GM19372 (cell line): ENCODE data around the gene SLC25A11.

ENCODE experiments used
- ATAC-seq: cut with Tn5 transposase; IDR thresholded peaks from one replicate; pipeline ENCODE4 v1.9.1; 2021; ENCODE audit warnings: mild to moderate bottlenecking, low read depth, moderate library complexity; ENCODE audit not compliant: unreplicated experiment

The SLC25A11 gene, protein sequence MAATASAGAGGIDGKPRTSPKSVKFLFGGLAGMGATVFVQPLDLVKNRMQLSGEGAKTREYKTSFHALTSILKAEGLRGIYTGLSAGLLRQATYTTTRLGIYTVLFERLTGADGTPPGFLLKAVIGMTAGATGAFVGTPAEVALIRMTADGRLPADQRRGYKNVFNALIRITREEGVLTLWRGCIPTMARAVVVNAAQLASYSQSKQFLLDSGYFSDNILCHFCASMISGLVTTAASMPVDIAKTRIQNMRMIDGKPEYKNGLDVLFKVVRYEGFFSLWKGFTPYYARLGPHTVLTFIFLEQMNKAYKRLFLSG

DNA sequence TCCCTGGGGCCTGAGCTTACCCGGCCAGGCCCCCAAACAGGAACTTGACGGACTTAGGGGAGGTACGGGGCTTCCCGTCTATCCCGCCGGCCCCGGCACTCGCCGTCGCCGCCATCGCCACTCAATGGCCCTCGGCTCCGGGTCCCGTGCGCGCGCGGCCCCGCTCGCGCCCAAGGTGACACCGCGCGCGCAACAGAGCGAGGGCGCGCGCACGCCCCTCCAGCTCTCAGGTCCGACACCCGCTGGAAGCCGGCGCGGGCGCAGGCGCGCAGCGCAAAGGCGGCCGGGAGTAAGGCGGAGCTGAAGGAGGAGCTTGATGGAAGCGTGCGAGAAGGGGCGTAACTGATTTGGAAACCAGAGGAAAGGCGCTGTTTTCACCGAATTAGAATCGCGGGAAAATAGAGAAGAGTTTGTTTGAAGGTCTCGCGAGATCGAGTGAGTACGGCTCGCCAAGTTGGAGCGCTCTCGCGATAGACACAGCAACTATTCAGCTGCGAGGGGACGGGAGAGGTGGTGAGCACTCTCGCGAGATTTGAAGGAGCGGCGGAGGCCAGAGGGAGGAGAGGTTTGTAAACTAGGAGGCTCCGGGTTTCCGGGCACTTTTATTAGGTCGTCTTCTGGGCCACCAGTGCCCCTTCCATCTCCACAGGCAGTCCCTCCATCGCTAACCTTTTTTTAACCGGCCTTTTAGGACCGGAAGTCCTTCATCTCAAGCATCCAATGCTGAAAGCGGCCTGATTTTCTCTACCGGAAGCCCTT lies at the start of gene SLC25A11, which contains the start of gene RNF167:
Gene SLC25A11, minus strand, starts transcription at position 251 of the 759 bp plus-strand sequence. Its CDS starts 136 bp downstream, at position 115.
Gene RNF167, plus strand, starts transcription at position 473 of the 759 bp plus-strand sequence. CDS start 642 bp downstream, outside the sequence.
- ATAC-seq, result peak; percentile 85

DNA sequence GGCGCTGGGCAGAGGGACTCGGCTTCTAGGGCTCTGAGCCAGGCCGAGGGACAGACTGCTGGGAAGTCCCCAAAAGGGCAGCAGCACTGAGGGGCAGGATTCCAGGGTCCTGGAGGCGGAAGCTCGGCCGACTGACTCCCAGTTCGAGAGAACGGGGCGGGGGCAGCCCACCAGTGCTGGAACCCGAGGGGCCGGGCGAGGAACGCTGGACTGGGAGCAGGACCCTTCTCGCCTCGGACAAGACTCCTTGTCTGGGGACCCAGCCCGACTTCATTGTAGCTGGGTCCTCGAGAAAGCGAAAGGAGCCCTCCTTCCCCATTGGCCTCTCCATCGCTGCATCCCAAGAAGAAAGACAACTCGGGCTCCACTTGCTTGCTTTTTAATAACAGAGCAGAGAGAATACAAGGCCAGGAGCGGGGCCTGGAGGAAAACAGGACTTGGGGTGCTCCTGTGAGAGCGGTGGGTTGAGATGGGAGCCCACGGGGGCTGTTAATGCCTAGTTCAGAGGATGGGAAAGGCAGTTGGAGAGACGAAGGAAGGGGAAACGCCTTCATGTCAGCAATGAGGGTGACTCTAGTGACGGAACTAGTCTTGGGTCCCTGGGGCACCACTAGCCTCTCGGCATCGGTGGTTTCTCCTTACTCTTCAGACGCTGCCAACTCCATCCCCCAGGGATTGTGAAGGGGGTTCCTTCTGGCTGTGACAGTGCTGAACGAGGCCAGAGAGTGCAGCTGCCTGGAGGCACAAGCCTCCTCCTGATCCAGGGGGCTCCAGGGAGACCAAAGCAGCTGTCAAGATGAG lies 48.1 kb upstream of the SLC25A11 start:
- peak; percentile 9 for ATAC-seq

DNA sequence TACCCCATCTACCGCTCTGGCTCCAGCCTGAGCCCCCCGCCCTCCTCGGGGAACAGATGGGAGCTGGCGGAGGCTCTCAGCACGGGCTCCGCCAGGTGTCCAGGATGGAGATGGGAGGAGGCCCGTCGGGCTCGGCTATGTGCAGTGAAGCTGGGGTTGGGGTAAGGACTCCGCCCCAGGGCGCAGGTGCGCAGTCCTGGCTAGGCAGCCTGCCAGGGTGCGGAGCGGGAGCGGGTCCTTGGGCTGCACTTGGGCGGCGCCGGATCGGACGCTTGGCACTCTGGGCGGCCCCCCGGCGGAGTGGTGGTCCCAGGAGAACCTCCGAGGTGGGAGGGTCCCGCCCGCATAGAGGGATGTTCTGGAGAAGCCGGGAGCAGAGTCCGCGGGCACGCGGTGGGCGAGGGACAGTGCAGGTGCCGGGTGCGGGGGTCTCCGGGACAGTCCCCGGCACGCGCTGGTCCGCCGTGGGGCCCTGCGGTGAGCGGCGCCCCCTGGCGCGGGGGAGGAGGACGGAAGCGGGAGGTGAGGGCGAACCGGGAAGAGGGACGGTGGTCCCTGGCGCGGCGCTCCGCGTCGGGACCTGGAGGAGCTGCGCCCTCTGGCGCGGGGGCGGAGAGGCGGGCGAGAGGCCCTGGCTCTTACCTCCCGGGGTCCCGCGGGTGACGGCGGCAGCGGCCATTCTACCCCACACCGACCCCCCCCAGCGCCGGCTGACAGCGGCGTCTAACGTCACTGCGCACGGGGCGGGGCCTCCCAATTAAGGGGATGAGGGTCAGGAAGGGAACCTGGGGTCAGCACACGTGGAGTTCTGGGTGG lies 47.3 kb upstream of the SLC25A11 start, which contains the start of gene CAMTA2:
Gene CAMTA2, minus strand, starts transcription at position 725 of the 816 bp plus-strand sequence. CDS start 1,453 bp downstream, outside the sequence.
- ATAC-seq, result peak; percentile 70

DNA sequence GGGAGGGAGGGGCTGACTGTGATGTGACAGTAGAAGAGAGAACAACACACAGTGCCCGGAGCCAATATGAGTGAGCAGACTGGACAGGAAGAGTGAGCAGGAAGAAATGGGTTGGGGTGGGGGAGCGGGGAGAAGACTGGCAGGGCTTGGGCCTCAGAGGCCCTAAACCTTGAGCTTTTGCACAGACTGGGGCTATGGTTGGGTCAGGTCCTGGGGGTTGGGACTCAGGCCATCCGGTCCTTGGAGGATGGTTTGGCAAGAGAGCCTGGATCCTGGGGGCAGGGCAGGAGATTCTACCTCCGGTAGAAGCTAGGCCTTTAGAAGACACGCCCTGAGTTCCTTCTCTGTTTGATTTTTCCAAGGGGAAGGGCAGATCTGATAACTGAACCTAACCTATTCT lies 46.6 kb upstream of the SLC25A11 start:
- ATAC-seq, result no peak

DNA sequence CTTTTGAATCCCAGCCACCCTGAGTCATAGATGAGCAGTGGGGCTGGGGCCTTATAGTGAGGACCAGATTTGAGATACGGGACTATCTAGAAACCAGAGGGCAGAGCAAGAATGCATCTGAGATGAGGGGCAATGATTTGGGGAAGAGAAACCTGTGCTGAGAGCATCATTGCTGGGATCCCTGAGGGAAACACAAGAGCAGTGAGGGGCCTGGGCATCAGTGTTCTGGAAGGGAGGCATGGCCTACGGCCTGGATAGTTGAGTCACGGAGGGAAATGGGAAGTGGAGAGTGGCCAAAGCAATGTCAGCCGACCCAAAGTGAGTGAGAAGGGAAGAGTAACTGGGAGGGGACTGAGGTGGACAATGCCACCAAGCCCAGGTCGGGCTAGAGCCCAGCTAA lies 42.5 kb upstream of the SLC25A11 start:
- no peak for ATAC-seq

DNA sequence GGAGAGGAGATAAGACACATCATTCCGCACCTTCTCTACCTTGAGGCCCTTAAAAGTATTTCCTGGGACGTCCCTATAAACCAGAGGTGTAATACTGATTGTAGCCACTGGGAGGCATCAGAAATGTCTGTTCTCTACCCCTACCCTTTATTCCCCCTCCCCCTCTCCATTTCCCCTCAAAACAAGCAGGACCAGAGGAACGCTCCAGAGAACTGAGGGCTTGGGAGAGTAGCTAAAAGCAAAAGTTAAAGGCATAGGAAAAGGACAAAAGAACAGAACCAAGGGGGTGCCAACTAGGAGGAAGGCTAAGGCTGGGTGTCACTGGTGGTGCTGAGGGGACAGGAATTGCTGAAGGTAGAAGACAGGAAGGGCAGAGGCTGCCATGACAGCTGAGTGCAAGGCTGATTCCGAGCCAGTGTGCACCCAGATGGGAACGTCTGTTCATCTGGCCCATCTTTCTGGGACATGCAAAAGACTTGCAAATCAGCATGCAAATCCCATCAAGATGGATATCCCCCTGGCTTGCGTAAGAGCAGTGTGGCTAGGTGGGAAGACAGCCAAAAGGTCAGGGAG lies 40.9 kb upstream of the SLC25A11 start:
- no peak for ATAC-seq

DNA sequence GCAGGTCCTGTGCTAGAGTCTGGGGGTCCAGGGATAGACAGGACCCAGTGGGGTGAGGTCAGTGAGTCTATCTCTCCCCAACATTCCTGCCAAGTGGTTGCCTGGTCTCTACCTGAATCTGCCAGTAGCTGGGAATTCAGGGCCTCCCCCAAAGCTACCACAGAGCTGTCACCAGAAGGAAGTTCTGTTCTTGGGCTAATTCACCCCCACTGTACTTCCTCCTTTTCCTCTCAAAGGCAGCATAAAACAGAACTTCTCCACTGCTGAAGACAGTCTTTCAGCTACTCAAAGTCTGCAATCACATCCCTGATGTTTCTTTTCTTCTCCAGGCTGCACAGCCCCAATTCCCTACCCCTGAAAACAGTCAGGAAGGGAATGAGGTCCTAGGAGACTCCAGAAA lies 38.9 kb upstream of the SLC25A11 start:
- ATAC-seq, result no peak

DNA sequence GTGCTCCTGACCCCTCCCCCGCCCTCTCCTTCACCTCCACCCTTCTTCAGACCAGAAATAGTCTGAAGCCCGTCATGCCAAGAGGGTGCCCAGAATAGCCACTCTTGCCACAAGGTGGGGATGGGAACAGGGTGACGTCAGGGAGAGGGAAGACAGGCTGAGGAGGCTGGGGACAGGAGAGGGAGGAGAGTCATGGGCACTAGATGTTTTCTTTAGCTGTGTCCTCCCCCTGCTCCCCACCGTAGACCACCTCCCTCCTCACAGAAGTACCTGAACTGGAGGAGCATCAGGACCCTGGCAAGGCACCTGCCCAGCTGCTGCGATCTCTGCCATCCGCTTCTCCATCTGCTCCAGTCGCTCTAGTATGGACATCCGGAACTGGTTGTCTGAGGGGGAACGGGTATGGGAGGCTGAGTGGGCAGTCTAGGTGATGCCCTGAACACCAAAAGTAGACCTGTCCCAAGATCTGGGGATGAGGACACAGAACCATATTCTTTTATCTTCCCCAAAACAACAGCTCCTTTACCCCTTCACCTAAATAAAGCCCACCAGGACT lies 34.3 kb upstream of the SLC25A11 start:
- no peak for ATAC-seq

DNA sequence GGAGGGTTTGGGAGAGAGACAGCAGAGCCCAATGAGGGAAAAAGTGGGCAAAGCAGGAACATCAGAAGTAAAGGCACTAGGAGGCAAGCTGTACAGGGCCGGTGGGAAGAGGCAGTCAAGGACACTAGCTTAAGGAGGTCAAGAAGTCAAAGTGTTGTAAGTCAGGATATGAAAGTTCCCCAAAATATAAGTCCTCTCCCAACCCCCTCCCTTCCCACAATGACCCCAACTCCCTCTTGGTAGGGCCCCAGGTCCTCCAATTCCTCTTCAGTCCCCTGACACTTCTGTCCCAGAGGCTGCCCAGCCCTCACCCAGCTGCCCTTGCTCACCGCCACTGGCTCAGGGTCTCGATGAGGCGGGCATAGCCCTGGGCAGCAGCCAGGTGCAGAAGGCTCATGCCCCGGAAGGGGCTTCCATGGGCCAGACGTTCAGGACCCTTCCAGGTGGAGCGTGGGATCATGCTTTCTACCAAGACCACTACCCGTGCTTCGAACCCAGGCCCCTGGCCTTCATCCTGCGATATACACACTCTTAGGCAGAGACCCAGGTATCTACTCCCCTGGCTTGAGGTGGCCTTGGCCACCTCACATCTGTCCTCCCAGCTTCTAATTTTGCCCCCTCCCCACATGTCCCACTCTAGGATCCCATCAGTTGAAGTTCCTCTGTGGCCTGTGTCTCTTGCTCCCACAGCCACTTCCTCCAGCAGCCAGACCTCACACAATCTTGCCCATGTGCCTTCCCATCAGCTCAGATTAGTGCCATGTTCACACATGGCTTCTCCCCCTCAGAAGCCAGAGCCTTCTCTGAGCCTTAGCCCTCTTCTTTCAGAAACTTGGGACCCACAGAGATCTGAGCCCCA lies 33.6 kb upstream of the SLC25A11 start:
- ATAC-seq, result no peak

DNA sequence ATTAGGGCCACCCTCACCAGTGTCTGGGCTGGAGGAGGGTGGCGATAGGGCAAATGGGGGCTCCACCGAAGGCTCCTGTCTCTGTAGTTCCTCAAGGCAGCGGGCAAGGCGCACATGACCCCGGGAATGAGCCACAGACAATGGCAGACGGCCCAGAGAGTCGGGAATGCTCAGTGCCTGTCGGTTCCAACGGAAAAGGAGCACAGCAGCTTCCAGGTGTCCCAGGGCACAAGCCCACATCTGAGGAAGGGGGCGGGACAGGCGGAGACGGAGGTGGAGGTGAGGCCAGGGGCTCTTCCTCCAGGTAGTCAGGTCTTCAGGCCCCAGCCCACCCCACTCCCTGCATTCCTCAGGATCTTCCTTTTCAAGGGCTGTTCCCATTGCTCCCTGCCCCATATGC lies 32.9 kb upstream of the SLC25A11 start:
- no peak for ATAC-seq

DNA sequence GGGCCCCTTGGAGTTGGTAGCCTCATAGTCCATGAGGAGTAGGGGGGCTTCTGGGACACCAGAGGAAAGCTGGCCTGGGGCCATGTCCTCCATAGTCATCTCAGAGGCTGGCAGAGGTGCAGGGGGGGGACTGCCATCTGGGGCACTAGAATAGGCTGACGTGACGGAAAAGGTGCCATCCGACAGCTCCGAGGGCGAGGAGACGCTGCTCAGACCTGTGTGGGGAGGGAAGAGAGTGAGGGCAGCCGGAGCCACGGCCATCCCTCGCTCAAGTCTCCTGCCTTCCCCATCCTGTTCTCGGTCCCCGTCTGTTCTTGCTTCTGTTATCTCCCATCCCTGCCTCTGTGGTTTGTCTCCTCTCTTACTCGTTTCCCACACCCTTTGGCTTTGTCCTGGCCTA lies 32.5 kb upstream of the SLC25A11 start:
- no peak for ATAC-seq

DNA sequence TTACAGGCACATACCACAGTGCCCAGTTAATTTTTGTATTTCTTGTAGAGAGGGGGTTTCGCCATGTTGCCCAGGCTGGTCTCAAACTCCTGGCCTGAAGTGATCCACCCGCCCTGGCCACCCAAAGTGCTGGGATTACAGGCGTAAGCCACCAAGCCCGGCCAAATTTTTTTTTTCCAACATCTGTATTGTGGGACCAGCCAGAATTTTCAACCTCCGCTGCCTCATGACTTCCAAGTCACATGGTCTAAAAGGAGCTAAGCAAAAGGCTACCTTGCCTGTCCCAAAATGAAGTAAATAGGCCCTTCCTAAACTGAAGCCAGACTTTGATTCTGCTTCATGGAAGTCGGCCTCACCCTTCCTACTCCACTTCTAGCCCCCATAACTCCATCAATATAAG lies 32.0 kb upstream of the SLC25A11 start:
- ATAC-seq, result no peak

DNA sequence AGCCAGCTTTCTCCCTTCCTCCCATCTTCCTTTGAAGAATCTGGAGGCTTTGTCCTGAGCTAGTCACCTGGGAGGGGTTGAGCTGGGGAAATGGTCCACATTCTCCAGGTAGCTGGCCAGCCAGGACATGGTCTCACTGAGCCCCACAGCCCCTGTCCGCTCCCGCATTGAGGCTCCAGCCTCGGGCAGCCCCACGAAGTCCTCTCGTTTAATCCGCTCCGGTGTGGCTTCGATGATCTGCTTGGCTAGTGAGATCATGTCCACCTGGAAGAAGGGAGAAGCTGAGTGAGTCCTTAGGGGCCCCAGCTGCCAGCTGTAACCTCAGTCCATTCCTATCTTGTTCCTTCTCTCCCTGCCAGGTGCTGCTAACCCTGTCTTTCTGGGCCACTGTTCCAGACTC lies 30.4 kb upstream of the SLC25A11 start:
- ATAC-seq, result no peak

DNA sequence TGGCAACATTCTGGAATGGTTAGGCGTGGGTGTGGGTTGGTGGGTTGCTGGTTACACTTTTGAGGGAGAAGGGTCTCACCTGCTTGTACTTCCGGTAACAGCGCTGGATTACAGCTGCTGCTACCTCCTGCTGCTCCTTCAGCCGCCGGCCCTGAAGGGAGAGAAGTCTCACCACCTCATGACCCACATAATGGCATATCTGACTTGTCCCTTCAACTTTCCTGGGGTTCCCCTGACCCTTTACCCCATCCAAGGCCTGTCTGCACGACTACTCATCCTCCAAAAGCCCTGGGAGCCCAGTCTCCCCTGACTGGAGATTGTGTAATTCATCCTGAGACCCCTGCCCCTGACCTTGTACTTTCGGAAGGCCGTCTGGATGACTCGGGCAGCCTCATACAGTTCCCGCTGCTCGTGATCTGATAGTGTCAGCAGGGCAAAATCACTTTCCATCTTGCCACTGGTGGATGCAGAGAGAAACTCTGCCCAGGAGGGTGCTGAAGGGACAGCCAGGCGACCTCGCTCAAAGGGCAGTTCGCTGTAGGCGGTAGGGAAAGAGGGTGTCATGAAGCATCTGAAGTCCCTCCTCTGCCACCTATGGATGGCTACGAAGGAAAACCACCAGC lies 29.8 kb upstream of the SLC25A11 start:
- ATAC-seq, result no peak

DNA sequence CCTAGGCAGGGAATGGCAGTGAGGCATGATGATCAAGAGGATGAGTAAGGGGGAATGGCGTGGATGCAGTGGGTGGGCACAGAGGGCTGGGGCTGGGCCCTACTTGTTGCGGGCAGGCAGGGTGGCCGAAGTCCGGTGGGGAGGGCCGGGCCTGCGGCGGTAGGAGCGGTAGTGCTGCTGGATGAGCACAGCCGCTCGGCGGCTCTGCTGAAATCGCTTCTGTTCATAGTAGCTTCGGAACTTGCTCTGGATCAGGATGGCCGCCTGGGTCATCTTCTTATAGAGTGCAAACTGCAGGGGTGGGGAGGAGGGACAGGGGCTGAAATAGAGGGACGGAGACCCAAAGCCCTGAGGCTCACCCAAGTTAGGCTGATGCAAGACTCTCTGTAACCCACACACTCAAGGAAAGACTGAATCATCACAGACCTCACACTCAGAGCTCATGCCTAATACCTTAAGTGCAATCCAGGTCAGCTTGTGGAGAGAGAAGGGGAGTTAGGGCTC lies 29.3 kb upstream of the SLC25A11 start:
- ATAC-seq, result no peak

DNA sequence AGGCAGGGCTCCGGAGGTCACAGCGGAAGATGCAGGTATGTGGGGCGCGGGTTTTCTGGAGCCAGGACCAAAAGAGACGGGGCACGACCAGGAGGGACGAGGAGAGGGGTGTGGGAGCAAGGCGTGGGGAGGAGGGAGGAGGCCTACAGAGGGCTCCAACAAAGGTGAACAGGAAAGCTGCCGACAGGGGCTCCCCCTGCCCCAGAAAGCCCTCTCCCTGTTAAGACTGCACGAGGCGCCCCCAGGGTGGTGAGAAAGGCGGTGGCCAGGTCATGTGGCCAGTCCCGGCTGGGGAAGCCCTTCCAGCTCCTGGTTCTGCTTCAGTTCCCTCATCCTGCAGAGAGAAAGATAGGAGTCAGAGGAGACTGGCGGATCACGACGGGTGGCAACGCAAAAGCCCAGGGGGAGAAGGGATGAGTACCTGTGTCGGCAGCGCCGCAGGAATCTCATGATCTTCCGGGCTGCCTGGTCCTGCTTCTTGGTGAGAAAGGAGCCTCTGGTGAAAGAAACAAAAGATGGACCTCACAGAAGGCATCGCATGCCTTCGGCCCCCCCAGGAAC lies 28.7 kb upstream of the SLC25A11 start:
- no peak for ATAC-seq
